ENCODE data around the gene DCAF16. TPM values are rescaled to one million over a fixed set of nuclear protein-coding genes. Genes with fewer than 3 reads are reported as not detected.

DCAF16 gene
- total RNA-seq, 2 donors from 2014 or later: 20.4 to 34.0 TPM

DNA sequence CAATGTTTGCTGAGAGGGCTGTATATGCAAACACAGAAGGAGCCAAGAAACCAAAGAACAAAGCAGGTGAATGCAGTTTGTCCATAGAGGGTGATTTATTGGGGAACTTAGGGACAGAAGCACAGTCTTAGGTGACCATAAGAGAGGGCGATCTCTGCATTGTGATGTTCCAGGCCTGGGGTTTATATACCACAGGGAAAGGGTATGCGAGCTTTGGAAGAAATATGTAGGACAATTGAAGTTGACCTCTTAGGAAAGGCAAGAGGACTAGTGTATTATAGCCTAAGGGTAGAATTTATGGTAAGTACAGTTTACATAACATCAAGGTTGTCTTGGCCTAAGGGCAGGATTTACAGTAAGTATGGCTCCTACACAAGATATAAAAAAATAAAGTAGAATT lies 56.9 kb downstream of the DCAF16 start:
- TF ChIP-seq, protein P1, sequence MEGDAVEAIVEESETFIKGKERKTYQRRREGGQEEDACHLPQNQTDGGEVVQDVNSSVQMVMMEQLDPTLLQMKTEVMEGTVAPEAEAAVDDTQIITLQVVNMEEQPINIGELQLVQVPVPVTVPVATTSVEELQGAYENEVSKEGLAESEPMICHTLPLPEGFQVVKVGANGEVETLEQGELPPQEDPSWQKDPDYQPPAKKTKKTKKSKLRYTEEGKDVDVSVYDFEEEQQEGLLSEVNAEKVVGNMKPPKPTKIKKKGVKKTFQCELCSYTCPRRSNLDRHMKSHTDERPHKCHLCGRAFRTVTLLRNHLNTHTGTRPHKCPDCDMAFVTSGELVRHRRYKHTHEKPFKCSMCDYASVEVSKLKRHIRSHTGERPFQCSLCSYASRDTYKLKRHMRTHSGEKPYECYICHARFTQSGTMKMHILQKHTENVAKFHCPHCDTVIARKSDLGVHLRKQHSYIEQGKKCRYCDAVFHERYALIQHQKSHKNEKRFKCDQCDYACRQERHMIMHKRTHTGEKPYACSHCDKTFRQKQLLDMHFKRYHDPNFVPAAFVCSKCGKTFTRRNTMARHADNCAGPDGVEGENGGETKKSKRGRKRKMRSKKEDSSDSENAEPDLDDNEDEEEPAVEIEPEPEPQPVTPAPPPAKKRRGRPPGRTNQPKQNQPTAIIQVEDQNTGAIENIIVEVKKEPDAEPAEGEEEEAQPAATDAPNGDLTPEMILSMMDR (IDR thresholded peaks at IDR 0.05): no peak
- H3K36me3 ChIP-seq: no peaks in the 10 kb centered on the region
- H3K9ac ChIP-seq (ENCODE audit: low read depth in 2 of 2, low read length in 2 of 2): no peak overlapping the region
- intact Hi-C loops (cut with DNase I): no loop called here
- H3K4me3 ChIP-seq: no peak overlapping the region
- H3K27ac ChIP-seq: no peak overlapping the region
- no peaks in the 10 kb centered on the region for H3K27me3 ChIP-seq
- no peak for DNase-seq
- H3K9me3 ChIP-seq: no peaks in the 10 kb centered on the region
- no peaks in the 10 kb centered on the region for H3K4me1 ChIP-seq

Other genes starting within 250 kb of the DCAF16 start
- gene LAP3, start 233.6 kb downstream of the DCAF16 start, total RNA-seq: 10 to 100 TPM; 59.3 to 63.8 TPM
- 10 to 100 TPM; 36.7 to 48.1 TPM for gene MED28, start 196.1 kb downstream of the DCAF16 start, total RNA-seq
- gene FAM184B, start 29.1 kb downstream of the DCAF16 start, total RNA-seq: under 1 TPM; 0.19 to 0.94 TPM
- 10 to 100 TPM; 10.7 to 38.8 TPM for gene NCAPG, start 222 bp upstream of the DCAF16 start, total RNA-seq
- 10 to 100 TPM; 16.5 to 20.7 TPM for gene LCORL, start 211.0 kb upstream of the DCAF16 start, total RNA-seq